ACHN (cell line): ENCODE data around the gene DAZ2.
"Not testable (repeated sequence)": the region's sequence is repeated elsewhere in the genome, so short reads cannot be mapped to it uniquely, and the experiment has no call there.

Experiments
- DNase-seq: peaks from one replicate; pipeline ENCODE4 v3.0.0-alpha.2; 2015
- in situ Hi-C: cut with HindIII; loops from 2 replicates; pipeline ENCODE4 v1.10.0; 2017; ENCODE audit warnings: low sequenced_read_pairs, low pct_ligation_motif_present, low pct_unique_long_range_greater_than_20kb

DAZ2 gene, protein sequence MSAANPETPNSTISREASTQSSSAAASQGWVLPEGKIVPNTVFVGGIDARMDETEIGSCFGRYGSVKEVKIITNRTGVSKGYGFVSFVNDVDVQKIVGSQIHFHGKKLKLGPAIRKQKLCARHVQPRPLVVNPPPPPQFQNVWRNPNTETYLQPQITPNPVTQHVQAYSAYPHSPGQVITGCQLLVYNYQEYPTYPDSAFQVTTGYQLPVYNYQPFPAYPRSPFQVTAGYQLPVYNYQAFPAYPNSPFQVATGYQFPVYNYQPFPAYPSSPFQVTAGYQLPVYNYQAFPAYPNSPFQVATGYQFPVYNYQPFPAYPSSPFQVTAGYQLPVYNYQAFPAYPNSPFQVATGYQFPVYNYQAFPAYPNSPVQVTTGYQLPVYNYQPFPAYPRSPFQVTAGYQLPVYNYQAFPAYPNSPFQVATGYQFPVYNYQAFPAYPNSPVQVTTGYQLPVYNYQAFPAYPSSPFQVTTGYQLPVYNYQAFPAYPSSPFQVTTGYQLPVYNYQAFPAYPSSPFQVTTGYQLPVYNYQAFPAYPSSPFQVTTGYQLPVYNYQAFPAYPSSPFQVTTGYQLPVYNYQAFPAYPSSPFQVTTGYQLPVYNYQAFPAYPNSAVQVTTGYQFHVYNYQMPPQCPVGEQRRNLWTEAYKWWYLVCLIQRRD

DNA sequence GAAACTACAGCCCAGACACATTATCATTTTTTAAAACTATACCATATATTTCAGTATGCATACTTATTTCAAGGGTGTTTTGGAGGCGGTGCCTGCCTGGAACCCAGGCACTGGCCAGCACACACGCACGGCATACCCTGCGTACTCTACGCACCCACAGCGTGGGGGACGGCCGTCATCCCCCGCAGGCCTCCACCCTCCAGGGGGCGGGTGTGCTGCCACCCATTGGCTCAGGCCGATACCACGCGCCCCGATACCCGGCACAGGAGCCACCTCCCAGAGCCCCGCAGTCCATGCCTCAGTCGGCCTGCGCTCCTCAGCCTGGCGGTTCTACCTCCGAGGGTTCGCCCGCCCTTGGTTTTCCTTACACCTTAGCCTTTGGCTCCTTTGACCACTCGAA, at the start of gene DAZ2:
DAZ2 (plus strand) TSS at position 301 of the 400 bp plus-strand sequence. CDS start 208 bp downstream, outside the sequence.
- in situ Hi-C loops, DNase-seq: not testable (repeated sequence)

DNA sequence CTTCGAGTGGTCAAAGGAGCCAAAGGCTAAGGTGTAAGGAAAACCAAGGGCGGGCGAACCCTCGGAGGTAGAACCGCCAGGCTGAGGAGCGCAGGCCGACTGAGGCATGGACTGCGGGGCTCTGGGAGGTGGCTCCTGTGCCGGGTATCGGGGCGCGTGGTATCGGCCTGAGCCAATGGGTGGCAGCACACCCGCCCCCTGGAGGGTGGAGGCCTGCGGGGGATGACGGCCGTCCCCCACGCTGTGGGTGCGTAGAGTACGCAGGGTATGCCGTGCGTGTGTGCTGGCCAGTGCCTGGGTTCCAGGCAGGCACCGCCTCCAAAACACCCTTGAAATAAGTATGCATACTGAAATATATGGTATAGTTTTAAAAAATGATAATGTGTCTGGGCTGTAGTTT, 20.4 kb upstream of the DAZ2 start, which contains the start of gene DAZ1:
DAZ1 (minus strand) TSS at position 101 of the 400 bp plus-strand sequence. CDS start 208 bp downstream, outside the sequence.
- in situ Hi-C loops, DNase-seq: not testable (repeated sequence)

DNA sequence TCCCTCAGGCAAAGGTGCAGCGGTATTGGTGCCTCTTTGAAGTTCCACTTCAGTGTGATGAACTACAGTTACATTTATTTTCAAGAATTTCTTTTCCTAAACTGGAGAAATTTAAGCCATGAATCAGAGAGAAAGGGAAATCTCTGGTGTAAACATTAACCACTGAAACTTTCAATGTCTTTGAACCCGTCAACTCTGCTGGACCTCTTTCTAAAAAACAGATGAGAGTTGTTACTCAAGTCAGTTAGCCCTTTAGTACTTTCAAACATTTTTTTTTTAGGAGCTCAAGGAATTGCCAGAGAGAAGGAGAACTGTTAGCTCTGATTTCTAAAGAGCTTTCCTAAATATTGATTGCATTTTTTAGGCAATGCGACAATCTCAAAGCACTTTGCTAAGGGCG, 11.9 kb upstream of the DAZ2 start:
- DNase-seq, in situ Hi-C loops: not testable (repeated sequence)

DNA sequence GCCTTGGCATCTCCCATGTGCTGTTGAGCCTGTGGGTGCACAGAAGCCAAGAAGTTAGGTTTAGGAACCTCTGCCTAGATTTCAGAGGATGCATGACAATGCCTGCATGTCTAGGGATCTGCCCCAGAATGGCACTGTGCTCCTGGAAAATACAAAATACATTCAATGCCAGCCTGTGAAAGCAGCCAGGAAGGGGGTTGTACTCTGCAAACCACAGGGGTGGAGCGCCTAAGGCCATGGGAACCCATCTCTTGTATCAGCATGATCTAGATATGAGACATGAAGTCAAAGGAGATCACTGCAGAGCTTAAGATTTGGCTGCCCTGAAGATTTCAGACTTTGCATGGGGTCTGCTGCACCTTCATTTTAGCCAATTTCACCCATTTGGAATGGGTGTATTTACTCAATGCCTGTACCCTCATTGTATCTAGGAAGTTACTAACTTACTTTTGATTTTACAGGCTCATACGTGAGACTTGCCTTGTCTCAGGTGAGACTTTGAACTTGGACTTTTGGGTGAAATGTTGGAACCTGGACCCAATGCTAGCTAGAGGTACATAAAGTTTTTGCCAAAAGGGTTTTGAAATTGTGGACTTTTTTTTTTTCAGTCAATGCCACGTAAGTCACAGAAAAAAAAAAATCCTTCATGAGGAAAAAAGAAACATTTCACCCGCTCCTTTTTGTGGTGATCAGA, 9.4 kb upstream of the DAZ2 start:
- in situ Hi-C loops, DNase-seq: not testable (repeated sequence)

DNA sequence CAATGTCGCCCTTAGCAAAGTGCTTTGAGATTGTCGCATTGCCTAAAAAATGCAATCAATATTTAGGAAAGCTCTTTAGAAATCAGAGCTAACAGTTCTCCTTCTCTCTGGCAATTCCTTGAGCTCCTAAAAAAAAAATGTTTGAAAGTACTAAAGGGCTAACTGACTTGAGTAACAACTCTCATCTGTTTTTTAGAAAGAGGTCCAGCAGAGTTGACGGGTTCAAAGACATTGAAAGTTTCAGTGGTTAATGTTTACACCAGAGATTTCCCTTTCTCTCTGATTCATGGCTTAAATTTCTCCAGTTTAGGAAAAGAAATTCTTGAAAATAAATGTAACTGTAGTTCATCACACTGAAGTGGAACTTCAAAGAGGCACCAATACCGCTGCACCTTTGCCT, 8.7 kb upstream of the DAZ2 start:
- DNase-seq, in situ Hi-C loops: not testable (repeated sequence)
